ENCODE results near the gene ASIC3.
"Not testable (repeated sequence)": the region's sequence is repeated elsewhere in the genome, so short reads cannot be mapped to it uniquely, and the experiment has no call there.

The ASIC3 gene

GRCh38 chr7:151047976-151048815 is at the start of gene ASIC3:
Gene ASIC3, plus strand, starts transcription at chr7:151048531. Its CDS starts 355 bp downstream, at chr7:151048886.
- DNase-seq (ENCODE audit: extremely low spot score, insufficient read length, low read depth) (no peak), FAIRE-seq (no peak)

GRCh38 chr7:150999001-150999400 is 49.3 kb upstream of the ASIC3 start:
- DNase-seq (ENCODE audit: extremely low spot score, insufficient read length, low read depth) (no peak), FAIRE-seq (no peak)

GRCh38 chr7:150999497-151000230 is 48.7 kb upstream of the ASIC3 start:
- no peak for DNase-seq (ENCODE audit: extremely low spot score, insufficient read length, low read depth)
- no peak for FAIRE-seq

- FAIRE-seq: no peak
- no peak for DNase-seq (ENCODE audit: extremely low spot score, insufficient read length, low read depth)
Measured at GRCh38 chr7:151000897-151001495, 47.3 kb upstream of the ASIC3 start.

- FAIRE-seq: no peak
- DNase-seq (ENCODE audit: extremely low spot score, insufficient read length, low read depth): no peak
Measured at GRCh38 chr7:151001546-151001945, 46.8 kb upstream of the ASIC3 start.

- FAIRE-seq (no peak), DNase-seq (ENCODE audit: extremely low spot score, insufficient read length, low read depth) (no peak)
Measured at GRCh38 chr7:151003572-151003971, 44.8 kb upstream of the ASIC3 start.

- no peak for FAIRE-seq
- DNase-seq (ENCODE audit: extremely low spot score, insufficient read length, low read depth): no peak
Measured at GRCh38 chr7:151005566-151005965, 42.8 kb upstream of the ASIC3 start.

- DNase-seq (ENCODE audit: extremely low spot score, insufficient read length, low read depth) (no peak), FAIRE-seq (no peak)
Measured at GRCh38 chr7:151006590-151007300, 41.6 kb upstream of the ASIC3 start.

GRCh38 chr7:151007469-151007898 is 40.8 kb upstream of the ASIC3 start:
- DNase-seq (ENCODE audit: extremely low spot score, insufficient read length, low read depth): no peak
- FAIRE-seq: no peak

GRCh38 chr7:151008143-151008510 is 40.2 kb upstream of the ASIC3 start:
- no peak for DNase-seq (ENCODE audit: extremely low spot score, insufficient read length, low read depth)
- FAIRE-seq: no peak

GRCh38 chr7:151008511-151009323 is 39.6 kb upstream of the ASIC3 start:
- FAIRE-seq: peak; percentile 83
- DNase-seq (ENCODE audit: extremely low spot score, insufficient read length, low read depth): peak; percentile 86

- no peak for DNase-seq (ENCODE audit: extremely low spot score, insufficient read length, low read depth)
- FAIRE-seq: no peak
Measured at GRCh38 chr7:151009327-151010036, 38.8 kb upstream of the ASIC3 start.

- DNase-seq (ENCODE audit: extremely low spot score, insufficient read length, low read depth) (no peak), FAIRE-seq (no peak)
Measured at GRCh38 chr7:151010037-151010306, 38.4 kb upstream of the ASIC3 start.

GRCh38 chr7:151010307-151011096 is 37.8 kb upstream of the ASIC3 start:
- FAIRE-seq (no peak), DNase-seq (ENCODE audit: extremely low spot score, insufficient read length, low read depth) (no peak)

GRCh38 chr7:151011097-151011409 is 37.3 kb upstream of the ASIC3 start:
- FAIRE-seq (no peak), DNase-seq (ENCODE audit: extremely low spot score, insufficient read length, low read depth) (no peak)

- not testable (repeated sequence) for FAIRE-seq; DNase-seq (ENCODE audit: extremely low spot score, insufficient read length, low read depth)
Measured at GRCh38 chr7:151011616-151012015, 36.7 kb upstream of the ASIC3 start.

- DNase-seq (ENCODE audit: extremely low spot score, insufficient read length, low read depth) (no peak), FAIRE-seq (no peak)
Measured at GRCh38 chr7:151012031-151012692, 36.2 kb upstream of the ASIC3 start.

GRCh38 chr7:151012911-151013347 is 35.4 kb upstream of the ASIC3 start:
- FAIRE-seq (no peak), DNase-seq (ENCODE audit: extremely low spot score, insufficient read length, low read depth) (no peak)

All from GM18507 (cell line).